GM19467 (cell line): ENCODE results near the gene ELK3.
"Not testable (repeated sequence)": the region's sequence is repeated elsewhere in the genome, so short reads cannot be mapped to it uniquely, and the experiment has no call there.

Source experiments
- ATAC-seq: cut with Tn5 transposase; IDR thresholded peaks from one replicate; pipeline ENCODE4 v1.9.1; 2021; ENCODE audit warnings: mild to moderate bottlenecking, moderate library complexity; ENCODE audit not compliant: unreplicated experiment

Gene ELK3

GRCh38 chr12:96302687-96303310 is 108.6 kb downstream of the ELK3 start:
- ATAC-seq = no peak

DNA sequence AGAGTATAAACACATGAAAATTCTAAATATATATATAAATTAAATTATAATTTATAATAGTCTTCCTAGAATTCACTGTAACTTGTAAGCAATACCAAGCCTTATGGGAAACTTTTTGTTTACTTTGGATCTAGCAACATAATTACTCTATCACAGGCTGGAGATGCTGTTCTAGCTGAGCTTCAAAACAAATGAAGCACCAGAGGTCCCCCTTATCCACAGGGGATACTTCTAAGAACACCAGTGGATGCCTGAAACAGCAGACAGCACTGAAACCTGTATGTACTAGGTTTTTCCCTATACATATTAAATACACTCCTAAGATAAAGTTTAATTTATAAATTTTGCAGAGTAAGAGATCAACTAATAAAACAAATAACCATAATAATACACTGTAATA is 109.5 kb downstream of the ELK3 start:
- no peak for ATAC-seq

DNA sequence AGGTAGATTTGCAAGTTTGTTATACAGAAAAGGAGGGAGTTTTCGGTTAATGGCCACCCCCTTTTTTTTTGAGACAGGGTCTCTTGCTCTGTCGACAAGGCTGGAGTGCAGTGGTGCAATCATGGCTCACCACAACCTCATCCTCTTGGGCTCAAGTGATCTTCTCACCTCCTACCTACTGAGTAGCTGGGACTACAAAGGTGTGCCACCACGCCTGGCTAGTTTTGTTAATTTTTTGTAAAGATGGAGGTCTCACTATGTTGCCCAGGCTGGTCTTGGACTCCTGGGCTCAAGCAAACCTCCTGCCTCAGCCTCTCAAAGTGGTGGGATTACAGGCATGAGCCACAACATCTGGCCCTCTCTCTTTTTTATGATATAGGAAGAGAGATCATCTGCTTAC is 111.5 kb downstream of the ELK3 start:
- no peak for ATAC-seq

DNA sequence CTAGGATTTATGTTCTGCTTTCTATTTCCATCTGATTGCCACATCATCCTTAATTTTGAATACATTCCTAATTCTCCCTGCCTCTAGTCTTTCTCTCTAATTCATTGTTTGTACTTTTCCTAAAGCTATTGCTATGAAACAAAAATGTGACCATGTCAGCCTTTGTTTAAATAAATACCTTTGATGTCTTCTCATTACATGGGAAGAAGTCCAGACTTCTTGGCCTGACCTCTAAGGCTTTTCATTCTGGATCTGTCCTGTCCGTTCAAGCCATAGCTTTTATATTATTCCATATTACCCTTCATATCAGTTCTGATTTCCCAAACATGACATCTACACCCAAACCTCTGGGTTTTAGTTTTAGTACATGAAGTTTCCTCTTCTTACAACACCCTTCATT is 114.7 kb downstream of the ELK3 start:
- no peak for ATAC-seq

GRCh38 chr12:96310067-96310466 is 115.9 kb downstream of the ELK3 start:
- ATAC-seq = no peak

DNA sequence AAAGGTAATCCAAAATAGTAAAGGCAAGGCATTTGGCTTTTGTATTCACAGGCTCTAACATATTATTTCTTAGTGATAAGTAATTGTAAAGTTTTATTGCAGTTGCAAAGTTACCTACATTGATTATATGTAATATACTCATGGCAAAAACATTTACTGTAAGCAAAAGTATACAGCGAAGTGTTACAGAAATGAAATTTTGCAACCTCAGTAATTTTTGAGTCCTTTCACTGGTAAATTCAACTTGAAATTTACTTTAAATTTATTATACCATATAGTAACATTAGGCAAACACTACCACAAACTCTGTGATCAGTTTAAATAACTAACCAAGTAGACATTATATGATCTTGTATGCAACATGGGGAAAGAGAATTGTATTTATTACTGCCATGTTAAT is 117.0 kb downstream of the ELK3 start:
- ATAC-seq = no peak

GRCh38 chr12:96313606-96314005 is 119.4 kb downstream of the ELK3 start:
- ATAC-seq = no peak

GRCh38 chr12:96314723-96315122 is 120.5 kb downstream of the ELK3 start:
- no peak for ATAC-seq

GRCh38 chr12:96315741-96316481 is 121.7 kb downstream of the ELK3 start:
- not testable (repeated sequence) for ATAC-seq

GRCh38 chr12:96317801-96318200 is 123.6 kb downstream of the ELK3 start:
- ATAC-seq = not testable (repeated sequence)
